ENCODE data around the gene FAM221B.

FAM221B gene

GRCh38 chr9:35790025-35790384 is 38.5 kb downstream of the FAM221B start:
- DNase-seq: no peak

DNA sequence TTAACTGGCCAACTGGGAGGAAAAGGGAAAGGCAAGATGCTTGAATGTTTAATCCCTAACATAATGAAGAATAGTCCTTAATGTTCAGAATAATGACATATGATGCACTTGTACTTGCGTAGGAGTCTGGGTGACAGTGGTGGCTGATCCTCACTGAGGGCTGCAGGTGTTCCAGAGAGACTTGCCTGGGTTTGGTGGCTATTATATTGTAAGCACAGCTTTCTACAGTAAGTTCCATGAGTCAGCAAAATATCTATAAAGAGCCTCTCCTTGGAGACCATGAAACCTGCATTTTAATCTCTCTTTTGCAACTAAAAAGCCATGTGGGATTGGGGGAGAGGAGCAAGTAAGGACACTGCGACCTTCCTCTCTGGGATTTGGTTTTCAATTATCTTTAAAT is 39.0 kb downstream of the FAM221B start:
- DNase-seq: no peak

- no peak for DNase-seq
Measured at GRCh38 chr9:35783418-35783817, 45.1 kb downstream of the FAM221B start.

GRCh38 chr9:35781066-35781465 is 47.5 kb downstream of the FAM221B start:
- DNase-seq: no peak

DNA sequence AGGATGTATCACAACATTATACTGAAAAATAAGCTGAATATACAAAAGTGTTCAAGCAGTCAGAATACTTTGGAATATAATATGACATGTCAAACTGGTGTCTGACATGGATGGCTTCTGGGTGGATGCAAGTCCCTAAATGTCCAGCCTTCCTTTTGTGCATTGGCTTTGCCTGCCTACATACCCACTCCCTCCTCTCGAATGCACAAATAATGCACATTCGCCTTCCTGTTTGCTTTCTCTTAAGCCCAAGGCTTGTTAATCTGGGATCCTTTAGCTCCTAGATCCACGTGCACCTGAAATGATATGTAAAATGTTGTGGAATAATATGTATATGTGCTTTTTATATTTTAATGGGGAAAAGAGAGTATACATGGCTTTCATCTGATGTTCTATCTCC is 50.0 kb downstream of the FAM221B start:
- DNase-seq: no peak

- no peak for DNase-seq
Measured at GRCh38 chr9:35776018-35776417, 52.5 kb downstream of the FAM221B start.

DNA sequence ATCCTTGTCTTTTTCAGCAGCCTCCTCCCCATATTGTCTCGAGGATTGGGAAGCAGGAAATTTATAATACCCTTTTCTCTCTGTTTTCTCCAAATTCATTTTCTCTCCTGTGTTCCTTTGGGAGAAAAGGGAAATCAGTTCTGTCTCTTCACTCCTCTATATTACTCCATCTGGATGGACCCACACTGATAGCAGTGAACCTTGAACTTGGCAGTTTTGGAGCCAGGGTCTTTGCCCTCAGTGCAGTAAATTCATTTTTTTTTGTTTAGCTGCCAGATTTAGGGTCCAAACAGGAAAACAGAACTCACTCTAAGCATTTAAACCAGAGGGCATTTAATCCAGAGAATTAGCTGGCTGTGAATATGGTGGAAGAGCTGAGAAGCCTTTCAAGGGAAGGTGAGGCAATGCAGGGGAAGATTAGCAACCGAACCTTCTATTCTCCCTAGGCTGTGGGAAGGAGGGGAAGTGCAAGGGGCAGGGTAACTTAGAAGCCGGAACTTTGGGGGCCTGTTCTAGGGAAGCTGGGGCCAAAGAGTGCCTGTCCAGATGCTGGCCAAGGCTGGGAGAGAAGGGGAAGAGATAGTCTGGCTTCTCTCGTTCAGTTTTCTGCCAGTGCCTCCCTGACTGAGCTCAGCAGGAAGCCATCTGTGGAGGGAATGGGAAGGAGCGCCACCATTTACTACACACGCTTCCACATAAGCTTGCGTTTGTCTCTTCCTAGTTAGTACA is 53.5 kb downstream of the FAM221B start:
- DNase-seq: no peak

GRCh38 chr9:35771943-35772342 is 56.6 kb downstream of the FAM221B start:
- DNase-seq: no peak

DNA sequence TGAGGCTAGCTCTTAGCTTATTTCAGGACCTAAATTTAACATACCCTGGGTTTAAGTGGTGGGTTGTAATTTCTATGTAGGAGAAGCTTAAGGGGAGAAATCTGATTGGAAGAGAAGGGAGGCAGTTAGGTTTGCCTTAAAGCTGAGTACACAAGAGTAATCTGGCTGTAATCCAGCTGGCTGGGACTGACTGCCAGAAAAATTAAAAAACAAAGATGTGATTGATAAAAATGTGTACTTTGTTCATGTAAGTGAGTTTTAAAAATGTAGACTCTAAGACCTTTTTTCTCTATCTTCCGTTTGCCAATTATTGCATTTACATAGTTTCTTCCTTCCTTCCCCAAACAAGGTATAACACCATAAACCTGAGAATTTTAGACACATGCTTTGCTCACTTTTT is 57.0 kb downstream of the FAM221B start:
- no peak for DNase-seq

GRCh38 chr9:35771075-35771433 is 57.5 kb downstream of the FAM221B start:
- DNase-seq: no peak

DNA sequence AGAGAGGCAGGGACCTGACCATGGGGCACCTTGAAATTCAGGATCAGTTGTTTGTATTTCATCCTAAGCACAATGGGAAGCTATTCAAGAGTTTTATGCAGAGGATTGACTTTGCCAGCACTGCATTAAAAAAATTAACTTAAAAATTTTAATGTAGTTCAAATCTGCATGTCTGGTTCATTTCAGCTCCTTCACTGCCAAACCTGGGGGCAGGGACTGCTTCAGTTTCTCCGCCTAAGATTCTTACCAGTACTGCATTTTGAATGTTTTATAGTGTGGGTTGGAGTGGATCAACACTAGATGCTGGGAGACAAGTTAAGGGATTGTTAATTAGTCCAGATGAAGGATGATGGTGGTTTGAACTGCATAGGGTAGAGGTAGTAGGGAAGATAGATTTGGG is 58.8 kb downstream of the FAM221B start:
- no peak for DNase-seq

GRCh38 chr9:35767458-35767857 is 61.1 kb downstream of the FAM221B start:
- DNase-seq: no peak

- DNase-seq: no peak
Measured at GRCh38 chr9:35766997-35767396, 61.5 kb downstream of the FAM221B start.

Measured in NCI-H1694 (cell line).